ENCODE measurements around the gene NBAS. TPM values are rescaled to one million over a fixed set of nuclear protein-coding genes. Genes with fewer than 3 reads are reported as not detected.

The NBAS gene
- total RNA-seq, 1 experiment from 2014 or later: 46.4 TPM

DNA sequence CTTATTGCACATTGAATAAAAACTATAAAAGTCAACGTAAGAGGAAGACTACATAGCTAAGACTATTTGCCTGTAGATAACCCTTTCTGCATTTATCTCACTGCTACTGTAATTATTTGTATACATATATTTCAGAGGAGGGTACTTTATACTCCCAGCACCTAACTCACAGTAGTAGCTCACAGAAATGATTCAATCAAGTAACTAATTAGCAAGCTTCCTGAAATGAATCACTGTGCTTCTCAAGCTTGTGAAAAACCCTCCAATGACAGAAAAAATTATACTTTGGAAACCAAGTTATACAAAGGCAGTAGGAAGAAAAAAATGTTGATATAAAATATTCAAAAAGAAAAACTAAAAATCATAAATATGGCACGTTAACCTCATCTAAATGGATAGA, 124.9 kb downstream of the NBAS start:
- Mint-ChIP-seq H3K36me3 (ENCODE audit: insufficient read depth, unreplicated experiment) (peaks cover 10% of the 10 kb centered on the region), H3K4me3 (ENCODE audit: unreplicated experiment) (no peak overlapping the region), H3K4me1 (ENCODE audit: insufficient read depth, unreplicated experiment) (no peaks in the 10 kb centered on the region), H3K27me3 (ENCODE audit: insufficient read depth, unreplicated experiment) (no peaks in the 10 kb centered on the region), H3K9me3 (ENCODE audit: unreplicated experiment) (no peaks in the 10 kb centered on the region), H3K27ac (ENCODE audit: low read depth, unreplicated experiment) (no peak overlapping the region)
- BruUV-seq (replicated peaks): no TSS peak
- no peak for TF ChIP-seq CTCF (IDR thresholded peaks at IDR 0.05; ENCODE audit: unreplicated experiment)
- ChIA-PET CTCF (interaction anchor here (0.5 to 0.6 kb wide), 2 partner anchors 123 to 276 kb away, joined by 3 read pairs; no protein-coding TSS in a partner anchor), POLR2A (no interaction called here)
- no peak for DNase-seq (ENCODE audit: unreplicated experiment)
- intact Hi-C loops (cut with micrococcal nuclease): no loop called here

DNA sequence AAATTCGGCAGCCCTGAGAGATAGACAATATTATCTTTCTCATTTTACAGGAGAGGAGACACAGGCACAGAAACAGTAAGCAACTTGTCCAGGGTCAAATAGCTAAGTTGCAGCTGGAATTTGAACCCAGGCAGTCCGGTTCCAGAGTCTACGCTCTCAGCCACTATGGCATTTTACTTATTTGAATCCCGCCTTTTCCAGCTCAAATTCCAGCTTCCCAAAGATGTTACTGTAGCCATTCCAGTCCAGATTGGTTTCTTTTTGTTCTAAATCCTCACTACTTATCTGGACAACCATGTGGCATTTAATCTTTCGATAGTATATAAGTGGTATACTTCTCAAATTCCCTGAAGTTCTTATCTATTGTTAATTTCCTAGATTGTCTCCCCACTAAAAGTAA, 125.7 kb downstream of the NBAS start:
- intact Hi-C loops (cut with micrococcal nuclease): no loop called here
- CTCF ChIA-PET: no interaction called here
- no peaks in the 10 kb centered on the region for H3K4me1 Mint-ChIP-seq (ENCODE audit: insufficient read depth, unreplicated experiment)
- no peak for DNase-seq (ENCODE audit: unreplicated experiment)
- TF ChIP-seq CTCF (IDR thresholded peaks at IDR 0.05; ENCODE audit: unreplicated experiment): no peak
- H3K9me3 Mint-ChIP-seq (ENCODE audit: unreplicated experiment): no peaks in the 10 kb centered on the region
- no peaks in the 10 kb centered on the region for H3K27me3 Mint-ChIP-seq (ENCODE audit: insufficient read depth, unreplicated experiment)
- no peak overlapping the region for H3K4me3 Mint-ChIP-seq (ENCODE audit: unreplicated experiment)
- peaks cover 11% of the 10 kb centered on the region for H3K36me3 Mint-ChIP-seq (ENCODE audit: insufficient read depth, unreplicated experiment)
- POLR2A ChIA-PET: no interaction called here
- BruUV-seq (replicated peaks): no TSS peak
- H3K27ac Mint-ChIP-seq (ENCODE audit: low read depth, unreplicated experiment): no peak overlapping the region

DNA sequence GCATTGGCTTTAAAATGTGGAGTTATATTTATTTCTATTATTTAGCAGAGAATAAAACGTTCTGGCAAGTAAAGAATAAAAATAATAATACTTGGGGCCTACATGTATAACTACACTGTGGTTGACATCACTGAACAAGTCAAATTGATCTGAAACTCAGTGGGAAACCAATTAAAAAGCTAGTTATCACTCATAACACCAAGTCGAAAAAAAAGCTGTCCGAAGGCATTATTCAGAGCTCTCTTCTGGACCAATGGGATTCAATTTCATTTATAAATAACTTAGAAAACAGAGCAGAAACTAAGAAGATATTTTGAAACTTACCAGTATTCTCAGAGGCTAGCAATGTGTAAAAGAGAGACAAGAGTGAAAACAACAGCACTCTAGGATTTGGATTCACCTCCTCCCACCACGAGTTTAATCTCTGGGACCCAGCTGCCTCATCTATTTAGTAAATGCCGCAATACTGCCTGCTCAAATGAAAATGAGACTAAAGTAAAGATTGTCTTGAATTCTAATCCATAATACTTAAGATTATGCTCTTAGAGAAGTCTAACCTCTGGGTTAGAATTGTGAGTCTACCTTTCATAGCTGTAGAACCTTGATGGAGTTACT, 128.4 kb downstream of the NBAS start:
- TF ChIP-seq CTCF (IDR thresholded peaks at IDR 0.05; ENCODE audit: unreplicated experiment): no peak
- CTCF ChIA-PET: interaction anchor here (0.6 kb wide), 1 partner anchor 22 kb away, joined by 3 read pairs; no protein-coding TSS in a partner anchor
- Mint-ChIP-seq H3K27me3 (ENCODE audit: insufficient read depth, unreplicated experiment) (no peaks in the 10 kb centered on the region), H3K27ac (ENCODE audit: low read depth, unreplicated experiment) (no peak overlapping the region), H3K4me3 (ENCODE audit: unreplicated experiment) (no peak overlapping the region), H3K4me1 (ENCODE audit: insufficient read depth, unreplicated experiment) (no peaks in the 10 kb centered on the region), H3K9me3 (ENCODE audit: unreplicated experiment) (no peaks in the 10 kb centered on the region), H3K36me3 (ENCODE audit: insufficient read depth, unreplicated experiment) (peaks cover 5% of the 10 kb centered on the region)
- intact Hi-C loops (cut with micrococcal nuclease): no loop called here
- BruUV-seq (replicated peaks): no TSS peak
- POLR2A ChIA-PET: no interaction called here
- no peak for DNase-seq (ENCODE audit: unreplicated experiment)

DNA sequence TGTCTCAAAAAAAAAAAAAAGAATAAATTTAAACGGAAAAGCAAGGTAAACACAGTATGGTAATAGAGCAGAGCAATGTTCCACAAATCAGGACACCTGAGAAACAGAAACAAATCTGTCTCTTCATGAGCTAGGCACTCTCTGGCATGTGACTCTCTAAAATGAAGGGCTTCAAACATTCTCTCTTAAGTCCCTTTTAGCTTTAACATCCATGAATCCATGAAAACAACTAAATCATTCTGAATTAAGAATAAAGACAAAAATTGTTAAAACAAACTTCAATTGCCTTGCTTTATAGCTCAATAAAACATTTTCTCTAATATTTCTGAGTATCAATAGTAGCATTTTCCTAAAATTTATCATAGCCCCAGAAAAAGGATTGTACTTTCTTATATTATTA, 132.1 kb downstream of the NBAS start:
- TF ChIP-seq CTCF (IDR thresholded peaks at IDR 0.05; ENCODE audit: unreplicated experiment): no peak
- Mint-ChIP-seq H3K4me1 (ENCODE audit: insufficient read depth, unreplicated experiment) (no peaks in the 10 kb centered on the region), H3K27ac (ENCODE audit: low read depth, unreplicated experiment) (no peak overlapping the region), H3K36me3 (ENCODE audit: insufficient read depth, unreplicated experiment) (peaks cover 19% of the 10 kb centered on the region), H3K4me3 (ENCODE audit: unreplicated experiment) (no peak overlapping the region), H3K9me3 (ENCODE audit: unreplicated experiment) (no peaks in the 10 kb centered on the region), H3K27me3 (ENCODE audit: insufficient read depth, unreplicated experiment) (no peaks in the 10 kb centered on the region)
- DNase-seq (ENCODE audit: unreplicated experiment): no peak
- intact Hi-C loops (cut with micrococcal nuclease): no loop called here
- POLR2A ChIA-PET: no interaction called here
- BruUV-seq (replicated peaks): no TSS peak
- CTCF ChIA-PET: interaction anchor here (0.6 to 0.7 kb wide), 2 partner anchors 10 to 51 kb away, joined by 3 to 4 read pairs; no protein-coding TSS in a partner anchor

All from MCF 10A (cell line).